Breast epithelium (tissue), 4 donors: Measurements from ENCODE around the gene DHCR7. TPM values are rescaled to one million over a fixed set of nuclear protein-coding genes. Genes with fewer than 3 reads are reported as not detected.

Experiments used
- DNase-seq, 2 donors: peaks; one replicate each; pipeline ENCODE4 v3.0.0-alpha.2; 2019; ENCODE audit warnings: low spot score in 2 of 2
- H3K27ac ChIP-seq, 2 donors: fragments of 200-600 bp; sonication (generic) in 1 of 2; one replicate each; pipeline ENCODE4 v1.5.1; 2016 to 2019; ENCODE audit warnings: mild to moderate bottlenecking in 1 of 2
- H3K27me3 ChIP-seq, 2 donors: fragments of 200-600 bp; sonication (generic) in 1 of 2; one replicate each; pipeline versions ENCODE4 v1.5.1 to v1.6.0; 2017 to 2019; ENCODE audit warnings: control low read depth in 1 of 2, mild to moderate bottlenecking in 1 of 2
- H3K36me3 ChIP-seq: fragments of 200-600 bp; one replicate; pipeline ENCODE4 v1.5.1; 2019
- H3K4me1 ChIP-seq, 2 donors: fragments of 200-600 bp; sonication (generic); one replicate each; pipeline ENCODE4 v1.5.1; 2016 to 2019; ENCODE audit warnings: control low read depth in 1 of 2
- H3K4me3 ChIP-seq, 3 donors: fragments of 200-600 bp; sonication (generic); 1 replicate in 2 of 3; 2 replicates in 1 of 3; pipeline ENCODE4 v1.5.1; 2016 to 2019; ENCODE audit warnings: mild to moderate bottlenecking in 3 of 3, moderate library complexity in 2 of 3
- H3K9me3 ChIP-seq, 2 donors: fragments of 200-600 bp; sonication (generic) in 1 of 2; one replicate each; pipeline ENCODE4 v1.5.1; 2016 to 2019; ENCODE audit warnings: control low read depth in 1 of 2
- POLR2A ChIP-seq: fragments of 450-650 bp; IDR thresholded peaks from one replicate; pipeline ENCODE4 v1.6.1; 2016; ENCODE audit warnings: antibody characterized with exemption, mild to moderate bottlenecking, moderate library complexity
- POLR2AphosphoS5 ChIP-seq, 3 donors: sonication (generic); formaldehyde crosslinking; IDR thresholded peaks; one replicate each; pipeline ENCODE4 v1.6.1; 2017; ENCODE audit warnings: antibody characterized with exemption in 3 of 3
- intact Hi-C: fragments of 100-400 bp; cut with DNase I; formaldehyde crosslinking; loops from one replicate; pipeline ENCODE4 v1.15.1; 2023; ENCODE audit warnings: low total_unique reads
- total RNA-seq, 3 donors: library from RNA; depleted of rRNA; stranded (reverse); fragments of >200 nt; gene quantifications; one replicate each; pipeline ENCODE4 v1.1.0, GENCODE V29; 2016
- TF ChIP-seq, protein P1 (sequence below), 3 donors: fragments of 450-650 bp; IDR thresholded peaks; one replicate each; pipeline ENCODE4 v1.5.1; 2016 to 2017; ENCODE audit warnings: antibody characterized with exemption in 3 of 3, mild to moderate bottlenecking in 3 of 3, moderate library complexity in 3 of 3

Gene DHCR7
- total RNA-seq, 3 donors from 2014 or later = 14.7 to 31.7 (median 25.2) TPM

DNA sequence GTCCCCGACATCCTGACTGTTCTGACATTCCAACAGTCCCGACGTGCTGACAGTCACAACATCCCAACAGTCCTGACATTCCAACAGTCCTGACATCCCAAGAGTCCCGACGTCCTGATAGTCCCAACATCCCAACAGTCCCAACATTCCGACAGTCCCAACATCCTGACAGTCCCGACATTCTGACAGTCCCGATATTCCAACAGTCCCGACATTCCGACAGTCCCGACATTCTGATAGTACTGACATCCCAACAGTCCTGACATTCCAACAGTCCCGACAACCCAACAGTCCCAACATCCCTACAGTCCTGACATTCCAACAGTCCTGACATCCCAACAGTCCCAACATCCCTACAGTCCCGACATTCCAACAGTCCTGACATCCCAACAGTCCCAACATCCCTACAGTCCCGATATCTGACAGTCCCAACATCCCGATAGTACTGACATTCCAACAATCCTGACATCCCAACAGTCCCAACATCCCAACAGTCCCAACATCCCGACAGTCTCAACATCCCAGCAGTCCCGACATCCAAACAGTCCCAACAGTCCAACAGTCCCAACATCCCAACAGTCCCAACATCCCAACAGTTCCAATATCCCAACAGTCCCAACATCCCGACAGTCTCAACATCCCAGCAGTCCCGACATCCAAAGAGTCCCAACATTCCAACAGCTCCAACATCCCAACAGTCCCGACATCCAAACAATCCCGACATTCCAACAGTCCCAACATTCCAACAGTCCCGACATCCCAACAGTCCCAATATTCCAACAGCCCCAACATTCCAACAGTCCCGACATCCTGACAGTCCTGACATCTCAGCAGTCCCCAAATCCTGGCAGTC is 60.2 kb downstream of the DHCR7 start:
- Histone ChIP-seq H3K27ac (no peak overlapping the region), H3K4me1 (no peaks in the 10 kb centered on the region), H3K36me3 (no peaks in the 10 kb centered on the region), H3K4me3 (no peak overlapping the region), H3K27me3 (peaks cover 0 to 12% of the 10 kb centered on the region in 2 donors), H3K9me3 (no peaks in the 10 kb centered on the region)
- TF ChIP-seq, protein P1, sequence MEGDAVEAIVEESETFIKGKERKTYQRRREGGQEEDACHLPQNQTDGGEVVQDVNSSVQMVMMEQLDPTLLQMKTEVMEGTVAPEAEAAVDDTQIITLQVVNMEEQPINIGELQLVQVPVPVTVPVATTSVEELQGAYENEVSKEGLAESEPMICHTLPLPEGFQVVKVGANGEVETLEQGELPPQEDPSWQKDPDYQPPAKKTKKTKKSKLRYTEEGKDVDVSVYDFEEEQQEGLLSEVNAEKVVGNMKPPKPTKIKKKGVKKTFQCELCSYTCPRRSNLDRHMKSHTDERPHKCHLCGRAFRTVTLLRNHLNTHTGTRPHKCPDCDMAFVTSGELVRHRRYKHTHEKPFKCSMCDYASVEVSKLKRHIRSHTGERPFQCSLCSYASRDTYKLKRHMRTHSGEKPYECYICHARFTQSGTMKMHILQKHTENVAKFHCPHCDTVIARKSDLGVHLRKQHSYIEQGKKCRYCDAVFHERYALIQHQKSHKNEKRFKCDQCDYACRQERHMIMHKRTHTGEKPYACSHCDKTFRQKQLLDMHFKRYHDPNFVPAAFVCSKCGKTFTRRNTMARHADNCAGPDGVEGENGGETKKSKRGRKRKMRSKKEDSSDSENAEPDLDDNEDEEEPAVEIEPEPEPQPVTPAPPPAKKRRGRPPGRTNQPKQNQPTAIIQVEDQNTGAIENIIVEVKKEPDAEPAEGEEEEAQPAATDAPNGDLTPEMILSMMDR (IDR thresholded peaks at IDR 0.05) = no peak
- TF ChIP-seq POLR2A = no peak
- TF ChIP-seq POLR2AphosphoS5 (IDR thresholded peaks at IDR 0.05) = no peak
- no peak for DNase-seq
- intact Hi-C loops = no loop called here

DNA sequence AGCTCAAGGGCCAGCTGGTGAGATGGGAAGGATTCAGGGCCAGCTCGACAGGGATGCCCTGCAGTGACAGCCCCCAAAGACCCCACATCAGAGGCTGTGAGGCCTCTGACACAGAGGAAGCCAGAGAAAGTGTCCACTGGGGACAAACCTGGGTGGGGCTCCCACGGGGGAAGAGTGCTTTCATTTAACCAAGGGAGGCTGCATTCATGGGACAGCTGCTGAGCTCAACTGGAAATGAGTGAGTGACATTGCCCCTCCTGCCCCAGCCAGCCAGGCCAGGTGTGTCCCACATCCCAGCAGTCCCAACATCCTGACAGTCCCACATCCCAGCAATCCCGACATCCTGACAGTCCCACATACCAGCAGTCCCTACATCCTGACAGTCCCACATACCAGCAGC is 61.0 kb downstream of the DHCR7 start:
- no peaks in the 10 kb centered on the region for H3K4me1 ChIP-seq
- peaks cover 0 to 4% of the 10 kb centered on the region in 2 donors for H3K27me3 ChIP-seq
- no peak overlapping the region for H3K4me3 ChIP-seq
- no peak for TF ChIP-seq POLR2A
- TF ChIP-seq, protein P1 (IDR thresholded peaks at IDR 0.05) = no peak
- TF ChIP-seq POLR2AphosphoS5 (IDR thresholded peaks at IDR 0.05) = no peak
- no peaks in the 10 kb centered on the region for H3K36me3 ChIP-seq
- intact Hi-C loops = no loop called here
- DNase-seq = no peak
- H3K9me3 ChIP-seq = no peaks in the 10 kb centered on the region
- H3K27ac ChIP-seq = no peak overlapping the region

- Histone ChIP-seq H3K9me3 (no peaks in the 10 kb centered on the region), H3K27me3 (no peaks in the 10 kb centered on the region), H3K4me1 (no peaks in the 10 kb centered on the region), H3K36me3 (no peaks in the 10 kb centered on the region), H3K4me3 (no peak overlapping the region), H3K27ac (no peak overlapping the region)
- intact Hi-C loops = no loop called here
- TF ChIP-seq POLR2AphosphoS5 (IDR thresholded peaks at IDR 0.05) = no peak
- no peak for DNase-seq
Observed at GRCh38 chr11:71386202-71386601, 62.0 kb downstream of the DHCR7 start.

GRCh38 chr11:71385091-71385490 is 63.1 kb downstream of the DHCR7 start:
- Histone ChIP-seq H3K36me3 (no peaks in the 10 kb centered on the region), H3K9me3 (no peaks in the 10 kb centered on the region), H3K4me3 (no peak overlapping the region), H3K27ac (no peak overlapping the region), H3K4me1 (no peaks in the 10 kb centered on the region), H3K27me3 (no peaks in the 10 kb centered on the region)
- DNase-seq = no peak
- intact Hi-C loops = no loop called here
- TF ChIP-seq POLR2A (no peak), POLR2AphosphoS5 (IDR thresholded peaks at IDR 0.05) (no peak)
- TF ChIP-seq, protein P1 (IDR thresholded peaks at IDR 0.05) = no peak

DNA sequence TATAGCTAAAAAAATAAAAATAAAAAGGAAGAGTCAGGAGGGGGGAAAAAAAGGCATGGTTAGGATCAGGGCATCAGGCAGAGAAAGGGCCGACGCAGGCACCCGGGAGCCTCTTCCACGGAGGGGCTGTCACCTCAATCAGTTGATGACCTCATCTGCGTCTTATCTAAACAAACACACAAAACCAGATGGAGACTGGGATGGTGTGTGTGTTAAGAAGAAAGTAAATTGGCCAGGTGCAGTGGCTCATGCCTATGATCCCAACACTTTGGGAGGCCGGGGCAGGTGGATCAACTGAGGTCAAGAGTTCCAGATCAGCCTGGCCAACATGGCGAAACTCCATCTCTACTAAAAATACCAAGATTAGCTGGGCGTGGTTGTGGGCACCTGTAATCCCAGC is 63.6 kb downstream of the DHCR7 start:
- TF ChIP-seq POLR2A (no peak), POLR2AphosphoS5 (IDR thresholded peaks at IDR 0.05) (no peak)
- TF ChIP-seq, protein P1 (IDR thresholded peaks at IDR 0.05) = no peak
- intact Hi-C loops = no loop called here

More for the DNA sequence above, 63.6 kb downstream of the DHCR7 start:
- Histone ChIP-seq H3K27ac (no peak overlapping the region), H3K4me3 (no peak overlapping the region), H3K27me3 (no peaks in the 10 kb centered on the region), H3K4me1 (no peaks in the 10 kb centered on the region), H3K9me3 (no peaks in the 10 kb centered on the region), H3K36me3 (no peaks in the 10 kb centered on the region)
- DNase-seq = no peak

Other genes with a start within 250 kb of the DHCR7 start
- gene SHANK2, start 195.8 kb downstream of the DHCR7 start, total RNA-seq = 10 to 100 TPM in 2 of 3 donors, 1 to 10 TPM in 1; 1.3 to 38.8 (median 33.1) TPM
- gene NADSYN1, start 4.8 kb upstream of the DHCR7 start, total RNA-seq = 10 to 100 TPM; 58.6 to 83.6 (median 70.5) TPM
- under 1 TPM in 1 of 3 donors, not detected in 2; 0.16 TPM for gene KRTAP5-7, start 78.9 kb upstream of the DHCR7 start, total RNA-seq
- gene KRTAP5-8, start 89.6 kb upstream of the DHCR7 start, total RNA-seq = under 1 TPM in 1 of 3 donors, not detected in 2; 0.32 TPM
- under 1 TPM in 1 of 3 donors, not detected in 2; 0.32 TPM for gene KRTAP5-9, start 100.0 kb upstream of the DHCR7 start, total RNA-seq
- gene KRTAP5-10, start 117.2 kb upstream of the DHCR7 start, total RNA-seq = not detected
- gene KRTAP5-11, start 134.5 kb upstream of the DHCR7 start, total RNA-seq = not detected